Panc1 (cell line): ENCODE results near the gene ATP2B2. TPM values are rescaled to one million over a fixed set of nuclear protein-coding genes. Genes with fewer than 3 reads are reported as not detected.

Source experiments
- ATAC-seq: fragments of 200-7000 bp; cut with Tn5 transposase; 2 replicates; pipeline ENCODE4 v1.9.1; 2020; ENCODE audit warnings: mild to moderate bottlenecking, moderate library complexity
- BruUV-seq: library from RNA; stranded (reverse); fragments of 400-500 nt; replicated peaks from 2 replicates; lab custom pipeline; 2021; lab: Mats Ljungman, UMichigan
- CTCF ChIA-PET: fragments of 300-600 bp; sonication (Branson Sonifier 250); formaldehyde crosslinking; loops from one replicate; lab custom pipeline; 2022; ENCODE audit warnings: antibody characterized with exemption; lab: Charles Lee
- POLR2A ChIA-PET: fragments of 300-600 bp; sonication (Branson Sonifier 250); formaldehyde crosslinking; loops from one replicate; lab custom pipeline; 2022; ENCODE audit warnings: antibody characterized with exemption; lab: Charles Lee
- DNase-seq: peaks from one replicate; pipeline ENCODE4 v3.0.0-alpha.2; 2010; ENCODE audit warnings: low read depth, low spot score
- H3K27ac ChIP-seq: 2 replicates; pipeline ENCODE4 v1.5.1; 2011; ENCODE audit warnings: mild to moderate bottlenecking, low read length, inconsistent platforms
- H3K27me3 ChIP-seq: fragments of 200-500 bp; sonication (Bioruptor generic); 2 replicates; pipeline ENCODE4 v1.6.0; 2014; ENCODE audit warnings: low read length, inconsistent platforms; ENCODE audit not compliant: control insufficient read depth, insufficient read depth
- H3K36me3 ChIP-seq: fragments of 200-500 bp; sonication (Bioruptor generic); 2 replicates; pipeline ENCODE4 v1.5.1; 2014; ENCODE audit warnings: inconsistent platforms, mild to moderate bottlenecking, low read length, moderate library complexity; ENCODE audit not compliant: control insufficient read depth, insufficient read depth
- H3K4me1 ChIP-seq: 2 replicates; pipeline ENCODE4 v1.5.1; 2011; ENCODE audit warnings: inconsistent platforms, mild to moderate bottlenecking, low read length, moderate library complexity; ENCODE audit not compliant: control insufficient read depth, insufficient read depth
- H3K4me3 ChIP-seq, 2 experiments: 2 replicates each; pipeline ENCODE4 v1.5.1; 2011 to 2012; ENCODE audit warnings: low read depth in 2 of 2, low read length in 2 of 2, mild to moderate bottlenecking in 2 of 2, inconsistent platforms in 1 of 2, moderate library complexity in 1 of 2
- H3K9me3 ChIP-seq: fragments of 200-500 bp; sonication (Bioruptor generic); 2 replicates; pipeline ENCODE4 v1.5.1; 2014; ENCODE audit warnings: low read depth, mild to moderate bottlenecking, inconsistent platforms, low read length, moderate library complexity; ENCODE audit not compliant: control insufficient read depth, insufficient read depth
- POLR2AphosphoS5 ChIP-seq: IDR thresholded peaks from 2 replicates; pipeline ENCODE4 v1.6.1; 2012; ENCODE audit warnings: mild to moderate bottlenecking, low read depth, low read length, moderate library complexity
- SIN3A ChIP-seq: IDR thresholded peaks from 2 replicates; pipeline ENCODE4 v1.6.1; 2012; ENCODE audit warnings: low read depth, mild to moderate bottlenecking, low read length, moderate library complexity, borderline replicate concordance; ENCODE audit not compliant: insufficient read depth
- TCF7L2 ChIP-seq: IDR thresholded peaks from 2 replicates; pipeline ENCODE4 v1.6.1; 2011; ENCODE audit warnings: mild to moderate bottlenecking, low read depth, low read length, inconsistent platforms
- in situ Hi-C: cut with HindIII; loops from 2 replicates; pipeline ENCODE4 v1.10.0; 2016; ENCODE audit warnings: low sequenced_read_pairs, low pct_unique_long_range_greater_than_20kb
- intact Hi-C: fragments of 100-400 bp; cut with micrococcal nuclease; formaldehyde crosslinking; loops from one replicate; pipeline ENCODE4 v1.10.0; 2022; ENCODE audit not compliant: unreplicated experiment
- total RNA-seq: library from RNA; stranded (reverse); gene quantifications from one replicate; pipeline ENCODE4 v1.2.1, GENCODE V29; 2021; ENCODE audit not compliant: unreplicated experiment
- TF ChIP-seq, protein P1 (sequence below), 2 experiments: IDR thresholded peaks; 2 replicates each; pipeline ENCODE4 v1.6.1; 2011 to 2012; ENCODE audit warnings: low read depth in 2 of 2, control low read depth in 1 of 2, low read length in 1 of 2, mild to moderate bottlenecking in 1 of 2, moderate library complexity in 1 of 2; ENCODE audit not compliant: insufficient read depth in 1 of 2
- TF ChIP-seq, protein P2 (sequence below): fragments of 450-650 bp; IDR thresholded peaks from 2 replicates; pipeline ENCODE4 v1.5.1; 2017; ENCODE audit warnings: mild to moderate bottlenecking

Gene ATP2B2
- total RNA-seq, 1 experiment from 2014 or later, result not detected

DNA sequence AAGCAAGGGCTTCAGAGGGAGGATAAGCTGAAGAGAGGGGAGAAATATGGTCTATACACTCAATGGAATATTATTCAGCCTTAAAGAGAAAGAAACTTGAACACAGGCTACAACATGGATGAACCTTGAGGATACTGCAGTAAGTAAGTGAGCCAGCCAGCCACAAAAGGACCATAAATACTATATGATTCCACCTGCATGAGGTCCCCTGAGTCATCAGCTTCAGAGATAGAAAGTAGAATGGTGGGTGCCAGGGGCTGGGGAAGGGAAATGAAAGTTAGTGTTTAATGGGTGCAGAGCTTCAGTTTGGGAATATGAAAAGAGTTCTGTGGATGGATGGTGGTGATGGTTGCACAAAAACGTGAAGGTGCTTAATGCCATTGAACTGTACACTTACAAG is 116.0 kb downstream of the ATP2B2 start:
- Histone ChIP-seq H3K27me3 (no peaks in the 10 kb centered on the region), H3K4me1 (no peaks in the 10 kb centered on the region), H3K9me3 (no peaks in the 10 kb centered on the region), H3K36me3 (no peaks in the 10 kb centered on the region), H3K27ac (no peak overlapping the region), H3K4me3 (no peak overlapping the region)
- ChIA-PET POLR2A (no interaction called here), CTCF (no interaction called here)
- in situ Hi-C loops, result no loop called here
- intact Hi-C loops, result no loop called here
- ATAC-seq (no peak), DNase-seq (no peak)
- TF ChIP-seq, protein P1, sequence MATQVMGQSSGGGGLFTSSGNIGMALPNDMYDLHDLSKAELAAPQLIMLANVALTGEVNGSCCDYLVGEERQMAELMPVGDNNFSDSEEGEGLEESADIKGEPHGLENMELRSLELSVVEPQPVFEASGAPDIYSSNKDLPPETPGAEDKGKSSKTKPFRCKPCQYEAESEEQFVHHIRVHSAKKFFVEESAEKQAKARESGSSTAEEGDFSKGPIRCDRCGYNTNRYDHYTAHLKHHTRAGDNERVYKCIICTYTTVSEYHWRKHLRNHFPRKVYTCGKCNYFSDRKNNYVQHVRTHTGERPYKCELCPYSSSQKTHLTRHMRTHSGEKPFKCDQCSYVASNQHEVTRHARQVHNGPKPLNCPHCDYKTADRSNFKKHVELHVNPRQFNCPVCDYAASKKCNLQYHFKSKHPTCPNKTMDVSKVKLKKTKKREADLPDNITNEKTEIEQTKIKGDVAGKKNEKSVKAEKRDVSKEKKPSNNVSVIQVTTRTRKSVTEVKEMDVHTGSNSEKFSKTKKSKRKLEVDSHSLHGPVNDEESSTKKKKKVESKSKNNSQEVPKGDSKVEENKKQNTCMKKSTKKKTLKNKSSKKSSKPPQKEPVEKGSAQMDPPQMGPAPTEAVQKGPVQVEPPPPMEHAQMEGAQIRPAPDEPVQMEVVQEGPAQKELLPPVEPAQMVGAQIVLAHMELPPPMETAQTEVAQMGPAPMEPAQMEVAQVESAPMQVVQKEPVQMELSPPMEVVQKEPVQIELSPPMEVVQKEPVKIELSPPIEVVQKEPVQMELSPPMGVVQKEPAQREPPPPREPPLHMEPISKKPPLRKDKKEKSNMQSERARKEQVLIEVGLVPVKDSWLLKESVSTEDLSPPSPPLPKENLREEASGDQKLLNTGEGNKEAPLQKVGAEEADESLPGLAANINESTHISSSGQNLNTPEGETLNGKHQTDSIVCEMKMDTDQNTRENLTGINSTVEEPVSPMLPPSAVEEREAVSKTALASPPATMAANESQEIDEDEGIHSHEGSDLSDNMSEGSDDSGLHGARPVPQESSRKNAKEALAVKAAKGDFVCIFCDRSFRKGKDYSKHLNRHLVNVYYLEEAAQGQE (IDR thresholded peaks at IDR 0.05; ENCODE audit: insufficient read depth in 1 of 2, low read depth in 2 of 2, low read length in 1 of 2), result no peak
- TF ChIP-seq TCF7L2, result no peak
- TF ChIP-seq SIN3A, result no peak
- TF ChIP-seq POLR2AphosphoS5, result no peak
- TF ChIP-seq, protein P2, sequence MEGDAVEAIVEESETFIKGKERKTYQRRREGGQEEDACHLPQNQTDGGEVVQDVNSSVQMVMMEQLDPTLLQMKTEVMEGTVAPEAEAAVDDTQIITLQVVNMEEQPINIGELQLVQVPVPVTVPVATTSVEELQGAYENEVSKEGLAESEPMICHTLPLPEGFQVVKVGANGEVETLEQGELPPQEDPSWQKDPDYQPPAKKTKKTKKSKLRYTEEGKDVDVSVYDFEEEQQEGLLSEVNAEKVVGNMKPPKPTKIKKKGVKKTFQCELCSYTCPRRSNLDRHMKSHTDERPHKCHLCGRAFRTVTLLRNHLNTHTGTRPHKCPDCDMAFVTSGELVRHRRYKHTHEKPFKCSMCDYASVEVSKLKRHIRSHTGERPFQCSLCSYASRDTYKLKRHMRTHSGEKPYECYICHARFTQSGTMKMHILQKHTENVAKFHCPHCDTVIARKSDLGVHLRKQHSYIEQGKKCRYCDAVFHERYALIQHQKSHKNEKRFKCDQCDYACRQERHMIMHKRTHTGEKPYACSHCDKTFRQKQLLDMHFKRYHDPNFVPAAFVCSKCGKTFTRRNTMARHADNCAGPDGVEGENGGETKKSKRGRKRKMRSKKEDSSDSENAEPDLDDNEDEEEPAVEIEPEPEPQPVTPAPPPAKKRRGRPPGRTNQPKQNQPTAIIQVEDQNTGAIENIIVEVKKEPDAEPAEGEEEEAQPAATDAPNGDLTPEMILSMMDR, result no peak
- BruUV-seq, result no TSS peak

DNA sequence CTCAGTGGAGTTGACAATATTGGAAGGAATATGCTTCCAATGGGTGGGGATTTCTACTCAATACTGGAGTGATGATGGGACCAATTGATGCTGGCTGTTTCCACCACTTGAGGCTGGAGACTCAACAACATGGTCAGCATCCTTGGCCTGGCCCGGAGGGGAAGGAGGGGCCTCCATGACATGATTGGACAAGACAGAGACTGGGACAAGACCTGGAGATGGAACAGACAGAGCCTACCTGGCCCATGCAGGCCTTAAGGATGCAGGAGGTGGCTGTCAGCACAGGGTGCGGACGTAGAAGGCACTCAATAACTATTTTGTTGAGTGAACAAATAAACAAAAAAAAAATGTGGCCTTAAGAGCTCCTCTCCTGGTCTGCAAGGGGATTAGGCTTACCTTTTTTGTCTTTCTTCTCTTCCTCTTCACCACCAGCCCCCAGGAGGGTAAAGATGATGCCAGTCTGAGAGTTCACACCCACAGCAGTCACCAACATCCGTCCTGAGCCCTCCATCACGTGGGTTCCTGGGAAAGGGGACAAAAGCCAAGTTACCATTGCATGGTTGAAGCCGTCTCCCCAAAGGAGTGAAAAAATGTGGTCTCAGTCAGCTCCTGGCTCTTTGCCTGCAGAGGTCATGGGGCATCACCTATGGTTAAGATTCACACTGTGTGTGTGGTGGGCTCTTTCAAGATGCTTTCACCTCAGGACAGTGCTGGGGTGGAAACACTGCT is 117.3 kb downstream of the ATP2B2 start:
- in situ Hi-C loops, result no loop called here
- DNase-seq, result no peak
- no peaks in the 10 kb centered on the region for H3K36me3 ChIP-seq
- no peak overlapping the region for H3K27ac ChIP-seq
- no peaks in the 10 kb centered on the region for H3K27me3 ChIP-seq
- H3K4me3 ChIP-seq, result no peak overlapping the region
- BruUV-seq, result no TSS peak
- TF ChIP-seq TCF7L2, result no peak
- TF ChIP-seq, protein P2, result no peak
- TF ChIP-seq SIN3A, result no peak
- no peak for TF ChIP-seq POLR2AphosphoS5
- TF ChIP-seq, protein P1 (IDR thresholded peaks at IDR 0.05; ENCODE audit: insufficient read depth in 1 of 2, low read depth in 2 of 2, low read length in 1 of 2), result no peak
- ChIA-PET POLR2A (no interaction called here), CTCF (no interaction called here)
- ATAC-seq, result no peak
- no peaks in the 10 kb centered on the region for H3K9me3 ChIP-seq
- intact Hi-C loops, result no loop called here
- H3K4me1 ChIP-seq, result no peaks in the 10 kb centered on the region
